ENCODE measurements around the gene DUOX1. TPM values are rescaled to one million over a fixed set of nuclear protein-coding genes. Genes with fewer than 3 reads are reported as not detected.

The DUOX1 gene
- polyA plus RNA-seq, 1 donor (not counting 4 experiments of a cell fraction or from before 2014, with no cell fraction given) = 16.3 TPM

GRCh38 chr15:45183511-45183910 is 53.7 kb downstream of the DUOX1 start:
- Histone ChIP-seq H2AFZ (ENCODE audit: control insufficient read depth, low read length) (no peak overlapping the region), H3K4me1 (ENCODE audit: control insufficient read depth, extremely low read depth, insufficient read depth, low read length) (no peaks in the 10 kb centered on the region), H3K4me3 (ENCODE audit: control insufficient read depth in 2 of 3, extremely low read depth in 1 of 3, insufficient read depth in 2 of 3, low read depth in 1 of 3, low read length in 3 of 3) (no peak overlapping the region), H3K4me2 (ENCODE audit: control insufficient read depth, extremely low read depth, insufficient read depth, low read depth, low read length) (no peak overlapping the region), H3K27me3 (ENCODE audit: control insufficient read depth, extremely low read depth, insufficient read depth, low read length) (peaks cover 11% of the 10 kb centered on the region), H3K9me3 (ENCODE audit: control insufficient read depth, low read depth, low read length) (no peaks in the 10 kb centered on the region), H3K9me1 (ENCODE audit: control insufficient read depth, extremely low read depth, insufficient read depth, low read length) (no peaks in the 10 kb centered on the region), H3K27ac (ENCODE audit: control insufficient read depth, insufficient read depth, low read length) (no peak overlapping the region), H3K79me2 (ENCODE audit: control insufficient read depth, insufficient read depth, low read length) (no peaks in the 10 kb centered on the region), H3K9ac (ENCODE audit: control insufficient read depth, extremely low read depth, insufficient read depth, low read length) (no peak overlapping the region), H4K20me1 (ENCODE audit: control insufficient read depth, extremely low read depth, insufficient read depth, low read length) (no peaks in the 10 kb centered on the region), H3K36me3 (ENCODE audit: control insufficient read depth in 2 of 2, extremely low read depth in 1 of 2, insufficient read depth in 2 of 2, low read length in 2 of 2) (no peaks in the 10 kb centered on the region)
- DNase-seq (ENCODE audit: low read depth, low spot score) (no peak), FAIRE-seq (no peak)
- TF ChIP-seq CTCF (optimal IDR thresholded peaks at IDR 0.05 in 1 of 3, IDR thresholded peaks at IDR 0.05 in 1 of 3, conservative IDR thresholded peaks at IDR 0.05 in 1 of 3; ENCODE audit: extremely low read depth in 1 of 3, insufficient read depth in 2 of 3, low read length in 3 of 3) = no peak
- TF ChIP-seq EZH2 (IDR thresholded peaks at IDR 0.05; ENCODE audit: low read length) = no peak
- dilution Hi-C loops (cut with MboI; ENCODE audit: extremely low pct_ligation_motif_present, low sequenced_read_pairs) = no loop called here

GRCh38 chr15:45184562-45185041 is 54.8 kb downstream of the DUOX1 start:
- Histone ChIP-seq H4K20me1 (ENCODE audit: control insufficient read depth, extremely low read depth, insufficient read depth, low read length) (no peaks in the 10 kb centered on the region), H3K9ac (ENCODE audit: control insufficient read depth, extremely low read depth, insufficient read depth, low read length) (no peak overlapping the region), H3K9me3 (ENCODE audit: control insufficient read depth, low read depth, low read length) (no peaks in the 10 kb centered on the region), H3K27ac (ENCODE audit: control insufficient read depth, insufficient read depth, low read length) (no peak overlapping the region), H3K36me3 (ENCODE audit: control insufficient read depth in 2 of 2, extremely low read depth in 1 of 2, insufficient read depth in 2 of 2, low read length in 2 of 2) (no peaks in the 10 kb centered on the region), H3K4me2 (ENCODE audit: control insufficient read depth, extremely low read depth, insufficient read depth, low read depth, low read length) (no peak overlapping the region), H2AFZ (ENCODE audit: control insufficient read depth, low read length) (no peak overlapping the region), H3K9me1 (ENCODE audit: control insufficient read depth, extremely low read depth, insufficient read depth, low read length) (no peaks in the 10 kb centered on the region), H3K27me3 (ENCODE audit: control insufficient read depth, extremely low read depth, insufficient read depth, low read length) (peaks cover 14% of the 10 kb centered on the region), H3K4me1 (ENCODE audit: control insufficient read depth, extremely low read depth, insufficient read depth, low read length) (no peaks in the 10 kb centered on the region), H3K79me2 (ENCODE audit: control insufficient read depth, insufficient read depth, low read length) (no peaks in the 10 kb centered on the region), H3K4me3 (ENCODE audit: control insufficient read depth in 2 of 3, extremely low read depth in 1 of 3, insufficient read depth in 2 of 3, low read depth in 1 of 3, low read length in 3 of 3) (no peak overlapping the region)
- dilution Hi-C loops (cut with MboI; ENCODE audit: extremely low pct_ligation_motif_present, low sequenced_read_pairs) = no loop called here
- FAIRE-seq = no peak
- TF ChIP-seq CTCF (optimal IDR thresholded peaks at IDR 0.05 in 1 of 3, IDR thresholded peaks at IDR 0.05 in 1 of 3, conservative IDR thresholded peaks at IDR 0.05 in 1 of 3; ENCODE audit: extremely low read depth in 1 of 3, insufficient read depth in 2 of 3, low read length in 3 of 3) (no peak), EZH2 (IDR thresholded peaks at IDR 0.05; ENCODE audit: low read length) (no peak)
- DNase-seq (ENCODE audit: low read depth, low spot score) = no peak

Measured in keratinocyte (primary cell).